NOMO-1 (cell line): ENCODE data around the gene KCNH2.

Source experiments
- DNase-seq, 2 experiments: peaks; one replicate each; lab custom pipeline; 2025; ENCODE audit not compliant: unreplicated experiment in 2 of 2; lab: John Stamatoyannopoulos, UW

Gene KCNH2

GRCh38 chr7:150996376-150997074, 18.4 kb upstream of the KCNH2 start:
- no peak for DNase-seq

GRCh38 chr7:150994838-150995510, 16.9 kb upstream of the KCNH2 start:
- DNase-seq, result no peak

- no peak for DNase-seq
Observed at GRCh38 chr7:150994141-150994837, 16.2 kb upstream of the KCNH2 start.

- no peak for DNase-seq
Observed at GRCh38 chr7:150993511-150993910, 15.4 kb upstream of the KCNH2 start.

- DNase-seq, result no peak
Observed at GRCh38 chr7:150992833-150993302, 14.7 kb upstream of the KCNH2 start.

- DNase-seq, result no peak
Observed at GRCh38 chr7:150992051-150992640, 14.0 kb upstream of the KCNH2 start.

- no peak for DNase-seq
Observed at GRCh38 chr7:150990416-150991186, 12.5 kb upstream of the KCNH2 start, which contains the start of gene NOS3. Gene NOS3 (plus strand): TSS chr7:150991017. CDS start chr7:150993804, 2,787 bp downstream.

- no peak for DNase-seq
Observed at GRCh38 chr7:150989456-150989855, 11.3 kb upstream of the KCNH2 start.

- DNase-seq, result no peak
Observed at GRCh38 chr7:150988230-150989226, 10.4 kb upstream of the KCNH2 start.

GRCh38 chr7:150986556-150986955, 8.4 kb upstream of the KCNH2 start:
- no peak for DNase-seq

- DNase-seq, result peak in 1 of 2 experiments; percentile 6
Observed at GRCh38 chr7:150986099-150986512, 8.0 kb upstream of the KCNH2 start.

- no peak for DNase-seq
Observed at GRCh38 chr7:150983893-150984368, 5.8 kb upstream of the KCNH2 start.

- no peak for DNase-seq
Observed at GRCh38 chr7:150982351-150982750, 4.2 kb upstream of the KCNH2 start.

GRCh38 chr7:150981644-150982043, 3.5 kb upstream of the KCNH2 start:
- DNase-seq, result no peak

GRCh38 chr7:150980663-150981062, 2.5 kb upstream of the KCNH2 start:
- no peak for DNase-seq

- no peak for DNase-seq
Observed at GRCh38 chr7:150979713-150980390, 1.7 kb upstream of the KCNH2 start.

- DNase-seq, result no peak
Observed at GRCh38 chr7:150977382-150978125, 567 bp downstream of the KCNH2 start.
